Measurements from ENCODE around the gene TSC22D2.

TSC22D2 gene

GRCh38 chr3:150444371-150444770 is 36.3 kb downstream of the TSC22D2 start:
- DNase-seq (ENCODE audit: insufficient read length, low spot score) (no peak), FAIRE-seq (peak; percentile 11)

DNA sequence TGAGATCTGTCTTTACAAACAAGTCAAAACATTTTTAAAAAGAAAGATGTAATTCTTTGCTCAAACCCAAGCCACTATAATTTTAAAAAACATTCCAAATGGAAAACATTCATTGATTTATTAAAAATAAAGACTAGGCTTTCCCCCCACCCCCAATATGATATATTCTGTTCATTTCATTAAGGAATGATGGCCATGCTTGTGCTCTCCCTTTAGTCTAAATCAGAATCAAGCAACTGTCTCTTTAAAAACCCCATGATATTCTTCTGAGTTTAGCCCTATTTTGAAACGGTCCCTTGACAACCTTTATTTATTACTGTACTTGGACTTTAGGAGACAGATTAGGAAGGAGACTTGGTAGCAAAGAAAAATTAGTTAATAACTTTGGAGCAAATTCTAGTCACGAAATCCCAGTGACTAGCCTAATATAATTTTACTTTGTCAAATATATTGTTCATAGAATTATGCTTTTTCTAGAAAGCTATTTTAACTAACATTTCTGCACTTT is 38.4 kb downstream of the TSC22D2 start:
- no peak for FAIRE-seq

DNA sequence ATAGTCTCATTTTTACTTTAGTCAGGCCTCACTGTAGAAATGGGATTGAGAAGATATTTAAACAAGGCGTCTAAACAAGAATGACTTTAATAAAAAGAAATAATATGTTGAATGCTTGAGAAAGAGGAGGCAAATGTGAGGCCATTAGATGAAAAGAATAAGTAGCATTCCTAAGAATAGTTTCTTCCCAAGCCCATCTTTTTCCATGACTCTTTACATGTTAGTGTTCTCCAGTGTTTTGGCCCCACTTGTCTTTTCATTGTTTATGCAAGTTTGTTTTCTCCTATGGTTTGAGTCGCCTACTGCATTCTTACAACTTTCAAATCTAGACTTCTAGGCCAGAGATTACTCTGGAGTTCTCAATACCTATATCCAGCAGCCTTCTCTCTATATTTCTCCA is 39.0 kb downstream of the TSC22D2 start:
- FAIRE-seq (peak; percentile 45), DNase-seq (ENCODE audit: insufficient read length, low spot score) (no peak)

More for the DNA sequence above, 38.4 kb downstream of the TSC22D2 start:
- no peak for DNase-seq (ENCODE audit: insufficient read length, low spot score)

GRCh38 chr3:150447631-150448465 is 39.8 kb downstream of the TSC22D2 start:
- DNase-seq (ENCODE audit: insufficient read length, low spot score) = no peak
- FAIRE-seq = no peak

DNA sequence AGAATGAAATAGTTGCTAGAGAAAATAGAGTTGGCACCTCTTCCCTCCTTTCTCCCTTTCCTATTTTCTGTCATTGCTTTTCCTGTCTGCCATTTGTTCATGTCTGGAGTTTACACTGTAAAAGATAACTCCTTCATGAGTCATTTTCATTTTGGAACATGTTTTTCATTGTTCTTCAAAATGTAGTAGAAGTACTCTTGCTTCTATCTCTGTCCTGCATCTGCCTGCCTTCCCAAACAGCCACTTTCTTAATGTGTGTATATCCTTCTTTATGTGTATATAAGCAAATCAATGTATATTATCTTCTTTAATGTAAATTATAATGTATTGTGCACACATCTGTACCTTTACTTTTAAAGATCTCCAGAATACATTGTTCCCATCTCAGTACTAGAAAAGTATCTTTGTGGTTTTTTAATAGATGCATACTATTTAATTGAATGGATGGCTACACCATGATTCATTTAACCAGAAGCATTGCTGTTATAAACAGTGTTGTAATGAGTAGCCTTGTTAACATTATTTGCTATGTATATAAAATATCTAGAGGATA is 41.1 kb downstream of the TSC22D2 start:
- DNase-seq (ENCODE audit: insufficient read length, low spot score) (no peak), FAIRE-seq (no peak)

- DNase-seq (ENCODE audit: insufficient read length, low spot score) (no peak), FAIRE-seq (no peak)
Observed at GRCh38 chr3:150450916-150451315, 42.8 kb downstream of the TSC22D2 start.

GRCh38 chr3:150451329-150452048 is 43.4 kb downstream of the TSC22D2 start:
- FAIRE-seq (no peak), DNase-seq (ENCODE audit: insufficient read length, low spot score) (no peak)

DNA sequence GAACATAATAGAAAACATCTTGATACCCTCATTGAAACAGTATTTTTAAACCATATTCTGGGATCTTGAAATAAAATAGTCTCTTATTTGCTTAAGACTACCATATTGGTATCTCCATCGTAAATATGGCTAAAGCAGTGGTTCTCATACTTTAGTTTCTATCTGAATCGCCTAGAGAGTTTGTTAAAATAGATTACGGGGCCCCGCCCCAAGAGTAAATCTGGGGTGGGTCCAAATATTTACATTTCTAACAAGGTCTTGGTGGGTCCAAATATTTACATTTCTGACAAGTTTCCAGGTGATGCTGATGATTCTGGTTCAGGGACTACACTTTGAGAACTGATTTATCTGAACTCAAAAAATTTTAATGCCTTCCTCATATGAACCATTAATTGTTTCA is 45.3 kb downstream of the TSC22D2 start:
- peak; percentile 44 for FAIRE-seq
- no peak for DNase-seq (ENCODE audit: insufficient read length, low spot score)

DNA sequence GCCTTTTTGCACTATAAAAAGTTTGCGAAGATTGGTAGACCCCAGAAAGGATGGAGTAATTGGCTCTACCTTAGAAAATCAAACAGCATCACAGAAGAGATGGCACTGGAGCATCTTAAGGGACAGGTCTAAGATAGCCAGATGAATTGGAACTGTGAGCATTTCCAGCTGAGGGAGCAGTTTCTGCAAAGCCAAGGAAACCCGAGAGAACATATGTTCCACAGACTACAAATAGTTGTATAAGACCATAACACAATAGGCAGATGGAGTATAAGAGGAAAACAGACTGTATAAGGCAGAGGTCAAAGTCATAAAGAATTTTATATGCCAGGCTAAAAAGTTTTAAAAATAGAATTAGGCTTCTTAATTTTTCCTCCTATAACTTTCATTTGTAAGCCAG is 46.0 kb downstream of the TSC22D2 start:
- FAIRE-seq (no peak), DNase-seq (ENCODE audit: insufficient read length, low spot score) (no peak)

GRCh38 chr3:150454622-150455021 is 46.5 kb downstream of the TSC22D2 start:
- DNase-seq (ENCODE audit: insufficient read length, low spot score) = no peak
- no peak for FAIRE-seq

GRCh38 chr3:150455341-150455740 is 47.2 kb downstream of the TSC22D2 start:
- no peak for DNase-seq (ENCODE audit: insufficient read length, low spot score)
- no peak for FAIRE-seq

DNA sequence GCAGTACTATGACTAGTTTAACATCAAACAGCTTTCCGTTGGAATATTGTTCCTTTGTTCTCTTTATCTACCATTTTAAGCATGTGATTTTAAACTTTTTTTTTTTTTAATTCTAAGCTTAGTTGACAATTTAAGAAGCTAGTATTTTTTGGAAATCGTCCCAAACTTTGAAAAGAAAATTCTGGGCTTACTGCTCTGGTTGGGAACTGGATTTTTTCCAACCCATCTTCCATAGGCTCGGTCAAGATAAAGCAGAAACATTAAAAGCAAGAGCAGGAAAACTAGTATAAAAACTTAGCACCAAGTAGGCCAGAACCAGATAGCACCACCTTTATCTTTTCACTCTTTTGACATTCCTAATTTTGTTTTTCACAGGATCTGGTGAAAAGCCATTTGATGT is 49.9 kb downstream of the TSC22D2 start:
- FAIRE-seq (no peak), DNase-seq (ENCODE audit: insufficient read length, low spot score) (no peak)

GRCh38 chr3:150460484-150460883 is 52.4 kb downstream of the TSC22D2 start:
- FAIRE-seq (no peak), DNase-seq (ENCODE audit: insufficient read length, low spot score) (no peak)

- FAIRE-seq = no peak
- no peak for DNase-seq (ENCODE audit: insufficient read length, low spot score)
Observed at GRCh38 chr3:150461399-150461798, 53.3 kb downstream of the TSC22D2 start.

- no peak for DNase-seq (ENCODE audit: insufficient read length, low spot score)
- no peak for FAIRE-seq
Observed at GRCh38 chr3:150462108-150462507, 54.0 kb downstream of the TSC22D2 start.

GRCh38 chr3:150464684-150465083 is 56.6 kb downstream of the TSC22D2 start:
- DNase-seq (ENCODE audit: insufficient read length, low spot score) (no peak), FAIRE-seq (no peak)

DNA sequence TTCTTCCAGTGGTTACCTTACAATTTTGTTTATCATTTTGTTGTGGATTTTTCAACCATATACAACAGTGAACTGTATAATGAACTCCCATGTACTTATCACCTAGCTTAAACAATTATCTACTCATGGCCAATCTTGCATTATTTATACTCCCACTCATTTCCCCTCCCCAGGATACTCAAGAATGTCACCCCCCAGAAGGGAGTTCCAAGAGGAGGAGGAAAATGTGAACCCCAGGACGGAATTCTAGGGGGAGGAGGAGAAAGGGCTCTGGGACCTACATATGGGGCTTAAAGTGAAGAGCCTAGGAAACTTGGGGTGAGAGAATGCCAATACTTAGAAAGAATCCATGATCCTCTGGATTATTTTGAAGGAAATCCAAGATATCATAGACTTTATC is 59.3 kb downstream of the TSC22D2 start:
- no peak for DNase-seq (ENCODE audit: insufficient read length, low spot score)
- FAIRE-seq = no peak

DNA sequence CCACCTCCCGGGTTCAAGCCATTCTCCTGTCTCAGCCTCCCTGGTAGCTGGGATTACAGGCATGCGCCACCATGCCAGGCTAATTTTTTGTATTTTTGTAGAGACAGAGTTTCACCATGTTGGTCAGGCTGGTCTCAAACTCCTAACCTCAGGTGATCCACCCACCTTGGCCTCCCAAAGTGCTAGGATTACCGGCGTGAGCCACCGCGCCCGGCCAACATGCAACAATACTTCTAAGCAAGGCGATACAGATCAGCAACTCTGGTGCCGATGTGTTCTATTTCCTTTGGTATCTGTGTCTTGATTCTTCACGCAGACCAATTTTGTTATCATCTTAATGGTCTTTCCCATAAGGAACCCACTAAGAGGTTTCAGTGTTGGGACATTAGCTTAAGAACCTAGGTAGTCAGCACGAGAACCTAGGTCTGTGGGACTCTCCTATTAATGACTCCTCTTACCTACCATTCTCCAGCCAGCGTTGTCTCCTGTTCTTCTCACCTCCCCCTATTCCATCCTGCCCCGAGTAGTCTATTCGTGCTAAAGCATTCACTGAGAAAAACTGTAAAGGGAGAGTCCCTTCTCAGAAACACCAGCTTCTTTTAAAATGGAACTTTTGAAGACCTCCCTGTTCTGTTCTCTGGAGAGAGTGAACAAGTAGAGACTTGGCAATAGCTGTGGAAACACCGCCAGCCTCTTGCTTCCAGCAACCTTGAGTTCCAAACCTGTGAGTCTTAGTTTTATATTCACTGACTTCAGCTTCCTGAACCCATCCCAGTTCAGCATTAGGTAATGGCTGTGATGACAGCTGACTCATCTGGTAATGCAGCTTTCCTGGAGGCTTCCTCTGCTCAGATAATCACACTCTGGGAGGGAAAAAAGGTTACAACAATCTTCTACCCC is 61.2 kb downstream of the TSC22D2 start:
- no peak for DNase-seq (ENCODE audit: insufficient read length, low spot score)
- no peak for FAIRE-seq

DNA sequence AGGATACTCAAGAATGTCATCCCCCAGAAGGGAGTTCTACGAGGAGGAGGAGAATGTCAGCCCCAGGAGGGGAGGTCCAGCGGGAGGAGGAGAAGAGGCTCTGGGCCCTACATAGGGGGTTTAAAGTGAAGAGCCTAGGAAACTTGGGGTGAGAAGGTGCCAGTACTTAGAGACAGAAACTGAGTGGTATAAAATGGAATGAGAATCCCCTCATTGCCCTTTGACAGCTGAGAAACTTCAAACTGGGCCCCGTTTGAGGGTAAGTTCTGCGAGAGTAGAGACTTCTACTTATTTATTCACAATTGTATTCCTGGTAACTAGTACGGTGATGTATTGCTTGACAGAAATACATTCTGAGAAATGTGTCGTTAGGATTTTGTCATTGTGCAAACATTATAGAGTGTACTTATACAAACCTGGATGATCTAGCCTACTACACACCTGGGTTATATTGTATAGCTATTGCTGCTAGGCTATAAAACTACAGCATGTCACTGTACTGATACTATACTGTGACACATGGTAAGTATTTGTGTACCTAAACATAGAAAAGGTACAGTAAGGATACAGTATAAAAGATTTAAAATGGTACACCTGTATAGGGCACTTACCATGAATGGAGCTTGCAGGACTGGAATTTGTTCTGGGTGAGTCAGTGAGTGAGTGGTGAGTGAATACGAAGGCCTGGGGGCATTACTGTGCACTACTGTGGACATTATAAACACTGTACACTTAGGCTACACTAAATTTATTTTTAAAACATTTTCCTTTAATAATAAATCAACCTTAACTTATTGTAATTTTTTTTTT is 62.0 kb downstream of the TSC22D2 start:
- FAIRE-seq = no peak

GRCh38 chr3:150472421-150472820 is 64.3 kb downstream of the TSC22D2 start:
- no peak for DNase-seq (ENCODE audit: insufficient read length, low spot score)

More for the DNA sequence above, 62.0 kb downstream of the TSC22D2 start:
- DNase-seq (ENCODE audit: insufficient read length, low spot score) = no peak

More at GRCh38 chr3:150472421-150472820, 64.3 kb downstream of the TSC22D2 start:
- FAIRE-seq = no peak

Data from GM19239 (cell line).